GM18502 (cell line): ENCODE results near the gene SAPCD1.

Experiments
- ATAC-seq: cut with Tn5 transposase; IDR thresholded peaks from one replicate; pipeline ENCODE4 v1.9.1; 2021; ENCODE audit warnings: mild to moderate bottlenecking; ENCODE audit not compliant: unreplicated experiment, poor library complexity

Gene SAPCD1

GRCh38 chr6:31728767-31729514 lies 33.5 kb upstream of the SAPCD1 start, which contains the start of gene DDAH2:
Gene DDAH2, minus strand, starts transcription at chr6:31729299. Its CDS starts 138 bp downstream, at chr6:31729161.
- peak; percentile 11 for ATAC-seq

GRCh38 chr6:31729515-31729978 lies 32.9 kb upstream of the SAPCD1 start:
- peak; percentile 64 for ATAC-seq

GRCh38 chr6:31729979-31730630 lies 32.4 kb upstream of the SAPCD1 start:
- ATAC-seq, result peak; percentile 34

GRCh38 chr6:31730631-31731086 lies 31.8 kb upstream of the SAPCD1 start:
- ATAC-seq, result no peak

GRCh38 chr6:31732029-31732428 lies 30.4 kb upstream of the SAPCD1 start:
- no peak for ATAC-seq

- no peak for ATAC-seq
Measured at GRCh38 chr6:31733734-31734133, 28.7 kb upstream of the SAPCD1 start.

- no peak for ATAC-seq
Measured at GRCh38 chr6:31734247-31734820, 28.1 kb upstream of the SAPCD1 start.

- ATAC-seq, result peak; percentile 35
Measured at GRCh38 chr6:31734821-31735406, 27.5 kb upstream of the SAPCD1 start.

GRCh38 chr6:31736021-31736767 lies 26.3 kb upstream of the SAPCD1 start, which contains the start of gene CLIC1:
Gene CLIC1, minus strand, starts transcription at chr6:31736530. Its CDS starts 230 bp downstream, at chr6:31736300.
- ATAC-seq, result no peak

- no peak for ATAC-seq
Measured at GRCh38 chr6:31736768-31737314, 25.6 kb upstream of the SAPCD1 start.

GRCh38 chr6:31737315-31737990 lies 25.0 kb upstream of the SAPCD1 start:
- ATAC-seq, result no peak

- no peak for ATAC-seq
Measured at GRCh38 chr6:31737991-31738979, 24.2 kb upstream of the SAPCD1 start.

- peak; percentile 66 for ATAC-seq
Measured at GRCh38 chr6:31739639-31740396, 22.6 kb upstream of the SAPCD1 start, which contains the start of gene MSH5. Gene MSH5, plus strand, starts transcription at chr6:31740005. Its CDS starts 462 bp downstream, at chr6:31740467.

- peak; percentile 1 for ATAC-seq
Measured at GRCh38 chr6:31740397-31741223, 21.8 kb upstream of the SAPCD1 start.

- no peak for ATAC-seq
Measured at GRCh38 chr6:31741815-31742214, 20.6 kb upstream of the SAPCD1 start.

- no peak for ATAC-seq
Measured at GRCh38 chr6:31742894-31743293, 19.6 kb upstream of the SAPCD1 start.
